H1 (cell line): ENCODE results near the gene CYTIP. TPM values are rescaled to one million over a fixed set of nuclear protein-coding genes. Genes with fewer than 3 reads are reported as not detected.

Source experiments
- HDAC6 ChIP-seq: IDR thresholded peaks from one replicate; pipeline ENCODE4 v1.7.1; 2012; ENCODE audit warnings: low read depth, mild to moderate bottlenecking, inconsistent platforms, low read length, moderate library complexity
- RAD21 ChIP-seq, 2 experiments: IDR thresholded peaks in 1 of 2; conservative IDR thresholded peaks in 1 of 2; 2 replicates each; pipeline ENCODE4 v1.6.1; 2011; ENCODE audit warnings: low read depth in 2 of 2, low read length in 2 of 2, improper control_type of control experiment in 1 of 2, inconsistent platforms in 1 of 2, mild to moderate bottlenecking in 1 of 2, moderate library complexity in 1 of 2
- SP4 ChIP-seq: IDR thresholded peaks from 2 replicates; pipeline ENCODE4 v1.6.1; 2012; ENCODE audit warnings: low read length, inconsistent platforms
- YY1 ChIP-seq: IDR thresholded peaks from 2 replicates; pipeline ENCODE4 v1.6.1; 2011; ENCODE audit warnings: low read depth, mild to moderate bottlenecking, low read length
- ZNF274 ChIP-seq: IDR thresholded peaks from 2 replicates; pipeline ENCODE4 v1.7.0; 2012; ENCODE audit warnings: low read length, borderline replicate concordance; ENCODE audit errors: extremely low read depth
- polyA plus RNA-seq, 7 experiments: library from polyadenylated mRNA; depleted of rRNA in 3 of 7; stranded (reverse) in 5 of 7; unstranded in 2 of 7; fragments of >200 nt in 5 of 7; fragments of 200-250 nt in 2 of 7; gene quantifications; 1 replicate in 5 of 7; 2 replicates in 1 of 7; 4 replicates in 1 of 7; pipeline versions ENCODE4 v1.2.1 to v1.2.3, GENCODE V29; 2011 to 2013; ENCODE audit warnings: missing spikeins in 2 of 7, mixed read lengths in 2 of 7
- total RNA-seq: library from RNA; stranded (reverse); fragmentation: NEBNext Ultra II Directional; extraction: Animal tissue kit (Norgen Biotek cat#: 25700); gene quantifications from 2 replicates; pipeline ENCODE4 v1.2.1, GENCODE V29; 2021
- TF ChIP-seq, protein P1 (sequence below): fragments of 300-600 bp; sonication (generic); IDR thresholded peaks from 2 replicates; pipeline ENCODE4 v1.7.1; 2012; ENCODE audit warnings: low read length, moderate library complexity, mild to moderate bottlenecking, inconsistent platforms; ENCODE audit not compliant: insufficient replicate concordance

Gene CYTIP
- total and polyA plus RNA-seq, 2 of the 8 experiments (the other 6 are each of a cell fraction or from before 2014, with no cell fraction given): 0.12 TPM; not detected in 1

GRCh38 chr2:157440404-157441071, 3.4 kb downstream of the CYTIP start (continued):
- TF ChIP-seq, protein P1, sequence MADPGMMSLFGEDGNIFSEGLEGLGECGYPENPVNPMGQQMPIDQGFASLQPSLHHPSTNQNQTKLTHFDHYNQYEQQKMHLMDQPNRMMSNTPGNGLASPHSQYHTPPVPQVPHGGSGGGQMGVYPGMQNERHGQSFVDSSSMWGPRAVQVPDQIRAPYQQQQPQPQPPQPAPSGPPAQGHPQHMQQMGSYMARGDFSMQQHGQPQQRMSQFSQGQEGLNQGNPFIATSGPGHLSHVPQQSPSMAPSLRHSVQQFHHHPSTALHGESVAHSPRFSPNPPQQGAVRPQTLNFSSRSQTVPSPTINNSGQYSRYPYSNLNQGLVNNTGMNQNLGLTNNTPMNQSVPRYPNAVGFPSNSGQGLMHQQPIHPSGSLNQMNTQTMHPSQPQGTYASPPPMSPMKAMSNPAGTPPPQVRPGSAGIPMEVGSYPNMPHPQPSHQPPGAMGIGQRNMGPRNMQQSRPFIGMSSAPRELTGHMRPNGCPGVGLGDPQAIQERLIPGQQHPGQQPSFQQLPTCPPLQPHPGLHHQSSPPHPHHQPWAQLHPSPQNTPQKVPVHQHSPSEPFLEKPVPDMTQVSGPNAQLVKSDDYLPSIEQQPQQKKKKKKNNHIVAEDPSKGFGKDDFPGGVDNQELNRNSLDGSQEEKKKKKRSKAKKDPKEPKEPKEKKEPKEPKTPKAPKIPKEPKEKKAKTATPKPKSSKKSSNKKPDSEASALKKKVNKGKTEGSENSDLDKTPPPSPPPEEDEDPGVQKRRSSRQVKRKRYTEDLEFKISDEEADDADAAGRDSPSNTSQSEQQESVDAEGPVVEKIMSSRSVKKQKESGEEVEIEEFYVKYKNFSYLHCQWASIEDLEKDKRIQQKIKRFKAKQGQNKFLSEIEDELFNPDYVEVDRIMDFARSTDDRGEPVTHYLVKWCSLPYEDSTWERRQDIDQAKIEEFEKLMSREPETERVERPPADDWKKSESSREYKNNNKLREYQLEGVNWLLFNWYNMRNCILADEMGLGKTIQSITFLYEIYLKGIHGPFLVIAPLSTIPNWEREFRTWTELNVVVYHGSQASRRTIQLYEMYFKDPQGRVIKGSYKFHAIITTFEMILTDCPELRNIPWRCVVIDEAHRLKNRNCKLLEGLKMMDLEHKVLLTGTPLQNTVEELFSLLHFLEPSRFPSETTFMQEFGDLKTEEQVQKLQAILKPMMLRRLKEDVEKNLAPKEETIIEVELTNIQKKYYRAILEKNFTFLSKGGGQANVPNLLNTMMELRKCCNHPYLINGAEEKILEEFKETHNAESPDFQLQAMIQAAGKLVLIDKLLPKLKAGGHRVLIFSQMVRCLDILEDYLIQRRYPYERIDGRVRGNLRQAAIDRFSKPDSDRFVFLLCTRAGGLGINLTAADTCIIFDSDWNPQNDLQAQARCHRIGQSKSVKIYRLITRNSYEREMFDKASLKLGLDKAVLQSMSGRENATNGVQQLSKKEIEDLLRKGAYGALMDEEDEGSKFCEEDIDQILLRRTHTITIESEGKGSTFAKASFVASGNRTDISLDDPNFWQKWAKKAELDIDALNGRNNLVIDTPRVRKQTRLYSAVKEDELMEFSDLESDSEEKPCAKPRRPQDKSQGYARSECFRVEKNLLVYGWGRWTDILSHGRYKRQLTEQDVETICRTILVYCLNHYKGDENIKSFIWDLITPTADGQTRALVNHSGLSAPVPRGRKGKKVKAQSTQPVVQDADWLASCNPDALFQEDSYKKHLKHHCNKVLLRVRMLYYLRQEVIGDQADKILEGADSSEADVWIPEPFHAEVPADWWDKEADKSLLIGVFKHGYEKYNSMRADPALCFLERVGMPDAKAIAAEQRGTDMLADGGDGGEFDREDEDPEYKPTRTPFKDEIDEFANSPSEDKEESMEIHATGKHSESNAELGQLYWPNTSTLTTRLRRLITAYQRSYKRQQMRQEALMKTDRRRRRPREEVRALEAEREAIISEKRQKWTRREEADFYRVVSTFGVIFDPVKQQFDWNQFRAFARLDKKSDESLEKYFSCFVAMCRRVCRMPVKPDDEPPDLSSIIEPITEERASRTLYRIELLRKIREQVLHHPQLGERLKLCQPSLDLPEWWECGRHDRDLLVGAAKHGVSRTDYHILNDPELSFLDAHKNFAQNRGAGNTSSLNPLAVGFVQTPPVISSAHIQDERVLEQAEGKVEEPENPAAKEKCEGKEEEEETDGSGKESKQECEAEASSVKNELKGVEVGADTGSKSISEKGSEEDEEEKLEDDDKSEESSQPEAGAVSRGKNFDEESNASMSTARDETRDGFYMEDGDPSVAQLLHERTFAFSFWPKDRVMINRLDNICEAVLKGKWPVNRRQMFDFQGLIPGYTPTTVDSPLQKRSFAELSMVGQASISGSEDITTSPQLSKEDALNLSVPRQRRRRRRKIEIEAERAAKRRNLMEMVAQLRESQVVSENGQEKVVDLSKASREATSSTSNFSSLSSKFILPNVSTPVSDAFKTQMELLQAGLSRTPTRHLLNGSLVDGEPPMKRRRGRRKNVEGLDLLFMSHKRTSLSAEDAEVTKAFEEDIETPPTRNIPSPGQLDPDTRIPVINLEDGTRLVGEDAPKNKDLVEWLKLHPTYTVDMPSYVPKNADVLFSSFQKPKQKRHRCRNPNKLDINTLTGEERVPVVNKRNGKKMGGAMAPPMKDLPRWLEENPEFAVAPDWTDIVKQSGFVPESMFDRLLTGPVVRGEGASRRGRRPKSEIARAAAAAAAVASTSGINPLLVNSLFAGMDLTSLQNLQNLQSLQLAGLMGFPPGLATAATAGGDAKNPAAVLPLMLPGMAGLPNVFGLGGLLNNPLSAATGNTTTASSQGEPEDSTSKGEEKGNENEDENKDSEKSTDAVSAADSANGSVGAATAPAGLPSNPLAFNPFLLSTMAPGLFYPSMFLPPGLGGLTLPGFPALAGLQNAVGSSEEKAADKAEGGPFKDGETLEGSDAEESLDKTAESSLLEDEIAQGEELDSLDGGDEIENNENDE: no peak
- TF ChIP-seq YY1 (no peak), ZNF274 (no peak), RAD21 (IDR thresholded peaks at IDR 0.05 in 1 of 2, conservative IDR thresholded peaks at IDR 0.05 in 1 of 2; ENCODE audit: low read depth in 2 of 2, low read length in 2 of 2) (no peak), HDAC6 (no peak), SP4 (no peak)
